ENCODE results near the gene TMC3.

DNA sequence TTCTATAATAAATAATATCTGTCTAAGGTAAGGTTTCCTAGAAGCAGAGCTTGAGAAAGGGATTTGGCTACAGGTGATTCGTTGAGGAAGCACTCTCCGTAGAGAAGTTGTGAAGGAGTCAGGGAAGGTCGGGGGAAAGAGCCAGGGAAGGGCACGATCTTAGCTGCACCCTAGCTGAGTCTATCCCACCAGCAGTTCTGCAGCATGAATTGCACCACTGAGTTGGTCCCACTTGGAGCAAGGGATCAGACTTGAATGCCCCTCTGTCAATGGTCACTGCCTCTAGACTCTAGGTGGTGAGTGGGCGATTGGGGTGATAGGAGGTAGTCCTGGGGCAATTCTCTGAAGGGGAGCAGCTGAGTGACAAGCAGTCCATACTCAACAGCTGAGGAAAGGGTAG lies 13.5 kb downstream of the TMC3 start:
- TF ChIP-seq, protein P1, sequence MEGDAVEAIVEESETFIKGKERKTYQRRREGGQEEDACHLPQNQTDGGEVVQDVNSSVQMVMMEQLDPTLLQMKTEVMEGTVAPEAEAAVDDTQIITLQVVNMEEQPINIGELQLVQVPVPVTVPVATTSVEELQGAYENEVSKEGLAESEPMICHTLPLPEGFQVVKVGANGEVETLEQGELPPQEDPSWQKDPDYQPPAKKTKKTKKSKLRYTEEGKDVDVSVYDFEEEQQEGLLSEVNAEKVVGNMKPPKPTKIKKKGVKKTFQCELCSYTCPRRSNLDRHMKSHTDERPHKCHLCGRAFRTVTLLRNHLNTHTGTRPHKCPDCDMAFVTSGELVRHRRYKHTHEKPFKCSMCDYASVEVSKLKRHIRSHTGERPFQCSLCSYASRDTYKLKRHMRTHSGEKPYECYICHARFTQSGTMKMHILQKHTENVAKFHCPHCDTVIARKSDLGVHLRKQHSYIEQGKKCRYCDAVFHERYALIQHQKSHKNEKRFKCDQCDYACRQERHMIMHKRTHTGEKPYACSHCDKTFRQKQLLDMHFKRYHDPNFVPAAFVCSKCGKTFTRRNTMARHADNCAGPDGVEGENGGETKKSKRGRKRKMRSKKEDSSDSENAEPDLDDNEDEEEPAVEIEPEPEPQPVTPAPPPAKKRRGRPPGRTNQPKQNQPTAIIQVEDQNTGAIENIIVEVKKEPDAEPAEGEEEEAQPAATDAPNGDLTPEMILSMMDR (optimal IDR thresholded peaks at IDR 0.05 in 1 of 3, IDR thresholded peaks at IDR 0.05 in 1 of 3, conservative IDR thresholded peaks at IDR 0.05 in 1 of 3; ENCODE audit: extremely low read depth in 1 of 3, insufficient read depth in 2 of 3, low read length in 3 of 3), result no peak
- TF ChIP-seq EZH2 (IDR thresholded peaks at IDR 0.05; ENCODE audit: low read length), result no peak

Data from keratinocyte (primary cell).